Upper lobe of left lung (tissue), 6 donors: ENCODE measurements around the gene OLIG1. TPM values are rescaled to one million over a fixed set of nuclear protein-coding genes. Genes with fewer than 3 reads are reported as not detected.

Experiments used
- ATAC-seq, 2 donors: fragments of 200-7000 bp; cut with Tn5 transposase; one replicate each; pipeline ENCODE4 v1.9.1; 2022; ENCODE audit warnings: mild to moderate bottlenecking in 2 of 2, moderate library complexity in 2 of 2; ENCODE audit not compliant: low FRiP score in 2 of 2
- DNase-seq, 2 donors: peaks; one replicate each; pipeline ENCODE4 v3.0.0-alpha.2; 2019 to 2020
- H3K27ac ChIP-seq, 4 donors: fragments of 200-600 bp; sonication (generic); one replicate each; pipeline ENCODE4 v1.5.1; 2016 to 2019
- H3K27me3 ChIP-seq, 4 donors: fragments of 200-600 bp; sonication (generic); one replicate each; pipeline ENCODE4 v1.5.1; 2017 to 2019
- H3K36me3 ChIP-seq, 4 donors: fragments of 200-600 bp; sonication (generic); one replicate each; pipeline ENCODE4 v1.5.1; 2016 to 2019
- H3K4me1 ChIP-seq, 4 donors: fragments of 200-600 bp; sonication (generic); one replicate each; pipeline ENCODE4 v1.5.1; 2018 to 2019
- H3K4me3 ChIP-seq, 4 donors: fragments of 200-600 bp; sonication (generic); one replicate each; pipeline ENCODE4 v1.5.1; 2017 to 2019; ENCODE audit warnings: mild to moderate bottlenecking in 2 of 4, moderate library complexity in 1 of 4
- H3K9me3 ChIP-seq, 4 donors: fragments of 200-600 bp; sonication (generic); one replicate each; pipeline ENCODE4 v1.5.1; 2018 to 2019
- EP300 ChIP-seq, 4 donors: sonication (generic); formaldehyde crosslinking; IDR thresholded peaks; one replicate each; pipeline ENCODE4 v1.5.1; 2017; ENCODE audit warnings: antibody characterized with exemption in 4 of 4, control low read depth in 2 of 4
- POLR2A ChIP-seq, 4 donors: fragments of 450-650 bp; IDR thresholded peaks; one replicate each; pipeline ENCODE4 v1.5.1; 2016 to 2017; ENCODE audit warnings: antibody characterized with exemption in 4 of 4, mild to moderate bottlenecking in 2 of 4
- POLR2AphosphoS5 ChIP-seq, 2 donors: sonication (generic); formaldehyde crosslinking; IDR thresholded peaks; one replicate each; pipeline ENCODE4 v1.5.1; 2017; ENCODE audit warnings: antibody characterized with exemption in 2 of 2
- WGBS, 2 donors: methylation state at CpG; one replicate each; pipeline ENCODE4 v1.1.5; 2017 to 2018; 5-methylcytosine and 5-hydroxymethylcytosine counted together
- total RNA-seq, 6 donors: library from RNA; depleted of rRNA in 4 of 6; stranded (reverse); fragments of >200 nt in 4 of 6; gene quantifications; one replicate each; pipeline versions ENCODE4 v1.1.0 to v1.2.1, GENCODE V29; 2016 to 2021
- TF ChIP-seq, protein P1 (sequence below), 6 experiments: fragments of 450-650 bp in 4 of 6; fragments of 200-600 bp in 2 of 6; sonication (generic) in 2 of 6; IDR thresholded peaks; one replicate each; pipeline ENCODE4 v1.5.1; 2016 to 2019; ENCODE audit warnings: antibody characterized with exemption in 6 of 6
- donor health status: DM: no; HTN: no; CAD: no; lungs with moderate emphysema.
- donor health status: DM: no; HTN: yes; CAD: no; lungs with severe emphysema.

Gene OLIG1
- total RNA-seq, 6 donors from 2014 or later: 0.54 to 3.2 (median 2.0) TPM; not detected in 1

DNA sequence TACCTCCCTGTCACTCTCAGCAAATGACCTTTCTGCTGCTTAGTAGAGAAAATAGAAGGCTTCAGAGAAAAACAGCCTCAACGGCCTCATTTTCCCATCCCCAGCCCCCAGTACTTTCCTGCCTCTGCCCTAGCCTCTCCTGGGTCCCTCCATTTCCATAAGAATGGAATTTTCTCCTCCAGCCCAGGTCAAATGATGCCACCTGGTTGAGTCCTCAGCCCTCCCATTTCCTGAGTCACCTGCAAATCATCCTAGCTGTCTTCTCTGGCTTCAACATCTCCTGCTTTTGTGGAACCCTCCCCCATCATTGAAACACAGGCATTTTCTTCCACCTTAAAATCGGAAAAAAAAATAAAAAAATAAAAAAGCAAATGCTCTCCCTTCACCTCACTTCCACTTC, 35.1 kb downstream of the OLIG1 start:
- Histone ChIP-seq H3K36me3 (no peaks in the 10 kb centered on the region), H3K27ac (no peak overlapping the region), H3K27me3 (peaks cover 0 to 11% (median 0%) of the 10 kb centered on the region in 4 donors), H3K4me3 (no peak overlapping the region), H3K4me1 (peaks cover 0 to 10% (median 6%) of the 10 kb centered on the region in 4 donors), H3K9me3 (peaks cover 0 to 5% (median 0%) of the 10 kb centered on the region in 4 donors)
- whole genome bisulfite sequencing, 2 donors: 47 to 54% methylated on average over 2 of the region's 2 CpGs
- DNase-seq (no peak), ATAC-seq (no peak)
- TF ChIP-seq POLR2A (IDR thresholded peaks at IDR 0.05): no peak
- TF ChIP-seq, protein P1, sequence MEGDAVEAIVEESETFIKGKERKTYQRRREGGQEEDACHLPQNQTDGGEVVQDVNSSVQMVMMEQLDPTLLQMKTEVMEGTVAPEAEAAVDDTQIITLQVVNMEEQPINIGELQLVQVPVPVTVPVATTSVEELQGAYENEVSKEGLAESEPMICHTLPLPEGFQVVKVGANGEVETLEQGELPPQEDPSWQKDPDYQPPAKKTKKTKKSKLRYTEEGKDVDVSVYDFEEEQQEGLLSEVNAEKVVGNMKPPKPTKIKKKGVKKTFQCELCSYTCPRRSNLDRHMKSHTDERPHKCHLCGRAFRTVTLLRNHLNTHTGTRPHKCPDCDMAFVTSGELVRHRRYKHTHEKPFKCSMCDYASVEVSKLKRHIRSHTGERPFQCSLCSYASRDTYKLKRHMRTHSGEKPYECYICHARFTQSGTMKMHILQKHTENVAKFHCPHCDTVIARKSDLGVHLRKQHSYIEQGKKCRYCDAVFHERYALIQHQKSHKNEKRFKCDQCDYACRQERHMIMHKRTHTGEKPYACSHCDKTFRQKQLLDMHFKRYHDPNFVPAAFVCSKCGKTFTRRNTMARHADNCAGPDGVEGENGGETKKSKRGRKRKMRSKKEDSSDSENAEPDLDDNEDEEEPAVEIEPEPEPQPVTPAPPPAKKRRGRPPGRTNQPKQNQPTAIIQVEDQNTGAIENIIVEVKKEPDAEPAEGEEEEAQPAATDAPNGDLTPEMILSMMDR (IDR thresholded peaks at IDR 0.05): no peak
- no peak for TF ChIP-seq EP300 (IDR thresholded peaks at IDR 0.05)
- TF ChIP-seq POLR2AphosphoS5 (IDR thresholded peaks at IDR 0.05): no peak

DNA sequence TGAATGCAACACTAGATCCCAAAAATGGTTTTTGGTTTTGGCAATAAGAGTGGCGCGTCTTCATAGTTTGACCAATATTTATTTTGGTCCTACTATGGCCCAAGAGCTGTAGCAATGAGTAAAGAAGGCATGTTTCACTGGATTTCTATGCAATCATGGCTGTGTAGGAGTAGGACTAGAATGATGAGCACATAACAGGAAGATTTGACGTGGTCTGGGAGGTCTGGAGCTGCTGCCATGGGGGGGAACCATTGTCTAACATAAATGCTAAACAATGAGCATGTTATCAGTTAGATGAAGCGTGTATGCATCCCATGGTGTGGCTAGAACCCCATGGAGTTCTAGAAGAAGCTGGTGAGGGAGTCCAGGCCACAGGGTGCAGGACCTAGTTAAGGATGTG, 38.3 kb downstream of the OLIG1 start:
- ATAC-seq (no peak), DNase-seq (no peak)
- peaks cover 0 to 5% (median 0%) of the 10 kb centered on the region in 4 donors for H3K9me3 ChIP-seq
- H3K4me3 ChIP-seq: no peak overlapping the region
- TF ChIP-seq EP300 (IDR thresholded peaks at IDR 0.05): no peak
- TF ChIP-seq, protein P1 (IDR thresholded peaks at IDR 0.05): no peak
- no peak for TF ChIP-seq POLR2A (IDR thresholded peaks at IDR 0.05)
- H3K27ac ChIP-seq: no peak overlapping the region
- WGBS, 2 donors: 82 to 93% methylated on average over 4 of the region's 4 CpGs
- peaks cover 0 to 15% (median 0%) of the 10 kb centered on the region in 4 donors for H3K27me3 ChIP-seq
- no peaks in the 10 kb centered on the region for H3K36me3 ChIP-seq
- H3K4me1 ChIP-seq: peaks cover 0 to 10% (median 6%) of the 10 kb centered on the region in 4 donors

DNA sequence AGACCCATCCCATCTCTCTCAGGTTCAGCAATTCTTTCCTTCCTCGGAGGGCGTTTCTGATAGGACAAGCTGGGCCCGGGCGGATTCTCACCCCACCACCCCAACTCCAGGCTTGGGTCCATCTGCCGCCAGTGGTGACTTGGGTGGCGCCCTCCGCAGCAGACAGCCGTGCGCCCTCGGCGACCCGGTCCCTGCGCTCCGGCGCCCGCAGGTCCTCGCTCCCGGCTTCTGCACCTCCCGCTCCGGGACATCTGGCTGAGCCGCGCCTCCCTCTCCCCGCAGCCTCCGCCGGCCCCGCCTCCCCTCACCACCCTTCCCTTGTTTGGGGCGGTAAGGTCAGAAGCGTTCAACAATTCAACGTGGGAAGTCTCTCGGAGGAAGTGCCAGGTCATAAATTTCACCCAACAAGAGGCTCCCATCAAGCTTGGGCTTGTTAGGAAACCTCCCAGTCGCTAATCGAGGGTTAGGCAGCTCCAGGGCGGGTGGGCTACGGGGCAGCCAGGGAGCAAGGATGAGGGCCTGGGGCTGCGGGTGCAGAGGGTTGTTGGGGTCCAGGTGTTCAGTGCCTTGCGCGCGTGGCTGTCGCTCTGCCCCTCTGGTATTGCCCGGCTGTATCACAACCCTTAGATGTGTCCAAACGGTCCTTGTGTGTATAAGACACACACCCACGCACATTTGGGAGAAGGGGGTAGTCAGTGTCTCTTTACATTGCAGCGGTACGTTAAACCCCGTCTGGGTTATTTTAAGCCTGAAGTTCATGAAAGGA, 39.8 kb downstream of the OLIG1 start:
- Histone ChIP-seq H3K4me3 (no peak overlapping the region), H3K27ac (no peak overlapping the region), H3K4me1 (peaks cover 0 to 10% (median 6%) of the 10 kb centered on the region in 4 donors), H3K9me3 (no peaks in the 10 kb centered on the region), H3K27me3 (peaks cover 0 to 15% (median 0%) of the 10 kb centered on the region in 4 donors), H3K36me3 (no peaks in the 10 kb centered on the region)
- 11% methylated on average over 18 to 40 of the region's 45 CpGs for WGBS, 2 donors
- peak; percentile 25 to 86 for DNase-seq
- peak in 1 of 2 donors; percentile 47 for ATAC-seq
- no peak for TF ChIP-seq POLR2A (IDR thresholded peaks at IDR 0.05)
- TF ChIP-seq, protein P1 (IDR thresholded peaks at IDR 0.05): no peak
- TF ChIP-seq POLR2AphosphoS5 (IDR thresholded peaks at IDR 0.05): no peak
- TF ChIP-seq EP300 (IDR thresholded peaks at IDR 0.05): no peak

- Histone ChIP-seq H3K27ac (no peak overlapping the region), H3K9me3 (no peaks in the 10 kb centered on the region), H3K36me3 (no peaks in the 10 kb centered on the region), H3K4me1 (peaks cover 0 to 10% (median 6%) of the 10 kb centered on the region in 4 donors), H3K27me3 (peaks cover 0 to 15% (median 0%) of the 10 kb centered on the region in 4 donors), H3K4me3 (no peak overlapping the region)
- 61 to 66% methylated on average over 6 to 9 of the region's 9 CpGs for WGBS, 2 donors
- DNase-seq: no peak
- no peak for ATAC-seq
- TF ChIP-seq, protein P1 (IDR thresholded peaks at IDR 0.05): no peak
- TF ChIP-seq EP300 (IDR thresholded peaks at IDR 0.05) (no peak), POLR2A (IDR thresholded peaks at IDR 0.05) (no peak), POLR2AphosphoS5 (IDR thresholded peaks at IDR 0.05) (no peak)
Observed at GRCh38 chr21:33110340-33110715, 40.4 kb downstream of the OLIG1 start.
